ENCODE results near the gene VIPR2.
A peak's percentile ranks its signal among the peaks of the same experiment; 100 is the strongest.

VIPR2 gene

DNA sequence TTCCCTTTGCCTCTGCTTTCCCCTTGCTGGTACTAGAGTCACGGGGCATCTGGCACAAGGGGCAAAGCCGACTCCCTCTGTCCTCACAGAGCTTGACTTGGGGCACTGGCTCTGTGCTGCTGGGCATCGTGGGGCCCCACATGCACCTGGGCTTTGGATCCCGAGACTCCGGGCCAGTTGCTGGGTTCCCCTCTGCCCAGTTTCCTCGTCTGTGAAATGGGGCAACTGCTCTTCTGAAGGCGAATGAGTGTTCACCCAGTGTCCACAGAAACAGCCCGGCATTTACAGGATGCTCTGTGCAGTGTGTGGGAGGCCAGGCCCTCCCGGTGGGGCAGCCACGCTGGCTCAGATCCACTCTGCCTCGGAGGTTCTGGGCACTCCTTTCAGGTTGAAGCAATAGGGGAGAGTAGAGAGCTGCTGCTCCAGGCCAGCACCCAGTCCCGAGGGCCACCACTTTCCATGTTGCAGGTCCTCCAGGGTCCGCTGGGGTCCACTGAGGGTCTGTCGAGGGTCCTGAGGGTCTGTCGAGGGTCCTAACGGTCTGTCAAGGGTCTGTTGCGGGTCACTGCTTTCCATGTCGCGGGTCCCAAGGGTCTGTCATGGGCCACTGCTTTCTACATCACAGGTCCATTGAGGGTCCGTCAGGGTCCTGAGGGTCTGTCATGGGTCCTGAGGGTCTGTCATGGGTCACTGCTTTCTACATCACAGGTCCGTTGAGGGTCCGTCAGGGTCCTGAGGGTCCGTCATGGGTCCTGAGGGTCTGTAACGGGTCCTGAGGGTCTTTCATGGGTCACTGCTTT is 103.6 kb downstream of the VIPR2 start:
- no peak for DNase-seq (ENCODE audit: low spot score)

DNA sequence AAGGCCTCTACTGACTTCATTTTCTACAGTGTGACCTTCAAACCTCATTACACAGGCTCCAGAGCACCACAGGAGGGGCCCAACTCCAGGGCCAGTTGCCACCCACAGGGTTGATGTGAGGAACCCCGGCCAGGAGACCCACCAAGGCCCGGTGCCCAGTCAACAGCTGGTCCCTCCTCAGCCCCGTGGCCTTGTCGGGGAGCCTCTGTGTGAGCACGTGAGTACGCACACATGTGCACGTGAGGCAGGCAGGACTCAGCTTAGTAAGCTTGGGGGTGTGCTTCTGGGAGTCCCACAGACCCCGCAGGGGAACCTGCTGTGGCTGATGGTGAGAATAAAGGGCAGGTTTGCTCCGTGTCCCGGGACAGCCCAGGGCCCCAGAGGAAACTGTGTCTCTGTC is 104.5 kb downstream of the VIPR2 start:
- DNase-seq (ENCODE audit: low spot score), result no peak

DNA sequence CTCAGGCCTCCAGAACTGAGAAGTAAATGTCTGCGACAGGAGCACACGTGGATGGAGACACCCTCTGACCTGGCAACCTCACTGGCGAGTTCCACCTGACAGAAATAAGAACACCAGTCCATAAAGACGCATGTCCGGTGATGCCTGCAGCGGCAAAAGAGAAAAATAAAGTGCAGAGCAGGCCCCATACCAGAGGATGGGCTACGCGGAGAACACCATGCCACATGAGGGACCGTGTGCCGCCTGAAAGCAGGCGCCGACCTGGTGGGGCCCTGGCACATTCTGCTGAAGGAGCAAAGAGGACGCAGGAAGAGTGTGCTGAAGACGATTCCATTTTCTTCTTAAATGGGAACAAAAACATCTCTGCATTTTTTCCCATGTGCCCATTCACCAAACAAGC is 105.0 kb downstream of the VIPR2 start:
- no peak for DNase-seq (ENCODE audit: low spot score)

GRCh38 chr7:159038066-159038465 is 106.6 kb downstream of the VIPR2 start:
- DNase-seq (ENCODE audit: low spot score), result no peak

GRCh38 chr7:159036916-159037605 is 107.6 kb downstream of the VIPR2 start:
- no peak for DNase-seq (ENCODE audit: low spot score)

GRCh38 chr7:159035571-159036073 is 109.0 kb downstream of the VIPR2 start:
- no peak for DNase-seq (ENCODE audit: low spot score)

- DNase-seq (ENCODE audit: low spot score), result no peak
Observed at GRCh38 chr7:159034988-159035387, 109.7 kb downstream of the VIPR2 start.

GRCh38 chr7:159034394-159034793 is 110.3 kb downstream of the VIPR2 start:
- no peak for DNase-seq (ENCODE audit: low spot score)

DNA sequence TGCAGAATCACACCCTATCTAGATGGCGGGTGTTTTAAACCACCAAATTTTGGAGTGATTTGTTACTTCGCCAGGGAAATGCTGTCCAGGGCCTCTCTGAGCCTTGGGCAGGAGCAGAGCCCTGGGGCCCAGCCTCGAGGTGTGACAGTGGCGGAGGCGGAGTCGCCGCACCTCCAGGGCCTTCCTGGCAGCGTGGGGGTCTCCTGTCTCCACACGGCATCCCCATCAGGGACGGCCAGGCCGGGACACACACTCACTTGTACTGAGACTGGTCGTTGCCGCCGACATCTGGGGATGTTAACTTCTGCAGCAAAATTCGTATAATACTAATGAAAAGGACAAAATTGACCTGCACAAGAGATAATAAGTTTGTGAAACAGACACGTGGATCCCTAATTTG is 110.7 kb downstream of the VIPR2 start:
- no peak for DNase-seq (ENCODE audit: low spot score)

DNA sequence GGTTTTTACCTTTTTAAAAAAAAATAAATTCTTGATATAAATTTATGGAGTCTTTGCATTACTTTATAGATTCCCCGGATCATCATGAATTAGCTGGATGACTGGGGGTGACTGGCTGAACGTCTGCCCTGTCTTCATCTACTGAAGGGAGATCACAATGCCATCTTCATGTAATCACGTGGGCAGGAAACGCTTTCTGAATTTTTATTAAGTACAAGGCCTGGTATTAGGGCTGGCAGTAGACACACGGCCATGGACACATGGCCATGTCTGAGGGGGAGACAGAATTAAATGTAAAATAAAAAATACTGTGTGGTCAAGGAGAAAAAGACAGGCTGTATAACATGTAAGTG is 111.2 kb downstream of the VIPR2 start:
- no peak for DNase-seq (ENCODE audit: low spot score)

DNA sequence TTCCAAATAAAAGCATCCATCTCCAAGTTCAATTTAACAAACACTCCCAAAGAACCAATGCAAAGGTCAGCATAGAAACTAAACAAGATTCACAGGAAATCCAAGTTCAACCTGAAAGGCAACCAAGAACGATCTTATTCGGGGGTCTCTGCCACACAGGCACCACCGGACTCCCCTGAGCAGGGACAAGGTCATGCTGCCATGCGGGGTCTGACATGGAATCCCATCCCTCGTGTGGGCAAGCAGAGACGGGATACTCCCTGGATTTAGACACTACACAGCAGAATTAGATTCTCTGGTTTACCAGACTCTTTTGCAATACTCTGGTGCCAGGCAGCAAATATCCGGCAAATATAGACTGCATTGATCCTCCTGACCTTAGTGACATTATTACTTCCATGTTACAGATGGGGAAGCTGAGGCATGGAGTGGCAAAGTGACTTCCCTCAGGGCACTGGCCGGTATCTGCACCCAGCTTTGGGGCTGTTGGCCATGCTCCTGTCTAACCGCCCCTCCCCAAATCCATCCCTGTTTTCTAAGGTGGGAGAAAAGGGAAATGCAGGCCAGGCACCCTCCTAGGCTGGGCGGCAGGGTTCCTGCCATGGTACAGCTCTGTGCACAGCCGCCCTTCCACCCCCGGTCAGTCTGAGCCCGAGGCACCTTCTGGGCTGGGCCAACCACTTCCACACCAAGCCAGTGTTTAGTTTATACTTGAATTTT is 111.8 kb downstream of the VIPR2 start:
- no peak for DNase-seq (ENCODE audit: low spot score)

DNA sequence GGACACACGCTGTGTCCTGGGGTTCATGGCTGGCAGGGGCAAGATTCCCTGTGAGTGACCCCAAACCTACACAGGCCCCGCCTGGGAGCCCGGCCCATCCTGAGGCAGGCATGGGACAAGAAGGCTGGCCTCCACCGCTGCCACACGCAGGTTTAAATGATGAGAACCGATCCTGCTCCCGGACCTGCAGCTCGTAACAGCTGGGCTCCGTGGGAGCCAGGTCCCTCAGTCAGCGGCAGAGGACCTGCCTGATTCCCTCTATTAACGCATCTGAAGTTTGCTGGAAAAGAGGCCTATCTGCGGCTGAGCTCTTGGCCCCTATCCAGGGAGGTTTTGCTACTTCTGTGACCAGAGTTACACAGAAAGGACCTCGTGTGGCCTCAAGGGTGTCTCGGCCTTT is 112.3 kb downstream of the VIPR2 start:
- no peak for DNase-seq (ENCODE audit: low spot score)

GRCh38 chr7:159031750-159032149 is 112.9 kb downstream of the VIPR2 start:
- DNase-seq (ENCODE audit: low spot score), result no peak

- no peak for DNase-seq (ENCODE audit: low spot score)
Observed at GRCh38 chr7:159031135-159031701, 113.4 kb downstream of the VIPR2 start.

- peak; percentile 50 for DNase-seq (ENCODE audit: low spot score)
Observed at GRCh38 chr7:159030490-159031134, 114.1 kb downstream of the VIPR2 start.

- no peak for DNase-seq (ENCODE audit: low spot score)
Observed at GRCh38 chr7:159028508-159029401, 115.9 kb downstream of the VIPR2 start.

GRCh38 chr7:159027789-159028507 is 116.7 kb downstream of the VIPR2 start:
- peak; percentile 65 for DNase-seq (ENCODE audit: low spot score)

GRCh38 chr7:159027056-159027788 is 117.4 kb downstream of the VIPR2 start:
- no peak for DNase-seq (ENCODE audit: low spot score)

DNA sequence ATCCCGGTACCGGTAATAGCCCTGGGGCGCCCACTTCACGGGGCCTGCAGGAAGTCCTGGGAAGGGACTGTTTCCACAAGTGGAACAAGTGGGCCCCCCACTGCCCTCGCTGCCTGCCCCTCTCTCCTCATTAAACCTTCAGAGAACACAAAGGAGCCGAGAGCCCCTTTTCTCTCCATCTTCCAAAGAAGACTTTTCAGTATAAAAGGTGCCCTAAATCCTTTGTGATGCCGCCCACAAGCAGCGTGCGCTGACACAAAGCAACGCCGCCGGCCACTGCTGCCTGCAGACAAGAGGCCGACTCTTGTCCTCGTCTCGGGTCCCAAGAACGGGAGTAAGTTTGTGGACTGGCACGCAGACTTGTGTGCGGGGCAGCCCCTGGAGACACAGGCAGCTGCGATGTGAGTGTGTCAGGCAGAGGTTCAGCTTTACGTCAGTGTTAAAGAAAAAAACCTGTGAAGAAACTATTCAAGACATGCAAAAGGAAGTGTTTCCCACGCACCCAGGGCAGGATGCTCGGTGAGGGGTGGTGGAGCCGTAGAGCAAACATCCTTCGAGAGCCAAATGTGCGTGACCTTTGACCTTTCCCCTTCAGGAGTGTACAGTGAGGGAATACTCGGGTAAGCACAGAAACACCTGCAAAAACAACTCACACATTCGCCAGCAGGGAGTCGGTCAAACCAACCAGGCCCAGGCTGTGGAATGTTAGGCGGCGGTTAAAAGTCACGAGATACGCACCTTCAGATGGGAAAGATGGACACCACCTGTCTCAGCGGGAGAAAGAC is 118.2 kb downstream of the VIPR2 start:
- no peak for DNase-seq (ENCODE audit: low spot score)
